Panc1 (cell line): ENCODE results near the gene SH2B2. TPM values are rescaled to one million over a fixed set of nuclear protein-coding genes. Genes with fewer than 3 reads are reported as not detected.
"Not testable (repeated sequence)": the region's sequence is repeated elsewhere in the genome, so short reads cannot be mapped to it uniquely, and the experiment has no call there.

Experiments
- ATAC-seq: fragments of 200-7000 bp; cut with Tn5 transposase; 2 replicates; pipeline ENCODE4 v1.9.1; 2020; ENCODE audit warnings: mild to moderate bottlenecking, moderate library complexity
- BruUV-seq: library from RNA; stranded (reverse); fragments of 400-500 nt; replicated peaks from 2 replicates; lab custom pipeline; 2021; lab: Mats Ljungman, UMichigan
- CTCF ChIA-PET: fragments of 300-600 bp; sonication (Branson Sonifier 250); formaldehyde crosslinking; loops from one replicate; lab custom pipeline; 2022; ENCODE audit warnings: antibody characterized with exemption; lab: Charles Lee
- POLR2A ChIA-PET: fragments of 300-600 bp; sonication (Branson Sonifier 250); formaldehyde crosslinking; loops from one replicate; lab custom pipeline; 2022; ENCODE audit warnings: antibody characterized with exemption; lab: Charles Lee
- DNase-seq: peaks from one replicate; pipeline ENCODE4 v3.0.0-alpha.2; 2010; ENCODE audit warnings: low read depth, low spot score
- H3K27ac ChIP-seq: 2 replicates; pipeline ENCODE4 v1.5.1; 2011; ENCODE audit warnings: mild to moderate bottlenecking, low read length, inconsistent platforms
- H3K27me3 ChIP-seq: fragments of 200-500 bp; sonication (Bioruptor generic); 2 replicates; pipeline ENCODE4 v1.6.0; 2014; ENCODE audit warnings: low read length, inconsistent platforms; ENCODE audit not compliant: control insufficient read depth, insufficient read depth
- H3K36me3 ChIP-seq: fragments of 200-500 bp; sonication (Bioruptor generic); 2 replicates; pipeline ENCODE4 v1.5.1; 2014; ENCODE audit warnings: inconsistent platforms, mild to moderate bottlenecking, low read length, moderate library complexity; ENCODE audit not compliant: control insufficient read depth, insufficient read depth
- H3K4me1 ChIP-seq: 2 replicates; pipeline ENCODE4 v1.5.1; 2011; ENCODE audit warnings: inconsistent platforms, mild to moderate bottlenecking, low read length, moderate library complexity; ENCODE audit not compliant: control insufficient read depth, insufficient read depth
- H3K4me3 ChIP-seq, 2 experiments: 2 replicates each; pipeline ENCODE4 v1.5.1; 2011 to 2012; ENCODE audit warnings: low read depth in 2 of 2, low read length in 2 of 2, mild to moderate bottlenecking in 2 of 2, inconsistent platforms in 1 of 2, moderate library complexity in 1 of 2
- H3K9me3 ChIP-seq: fragments of 200-500 bp; sonication (Bioruptor generic); 2 replicates; pipeline ENCODE4 v1.5.1; 2014; ENCODE audit warnings: low read depth, mild to moderate bottlenecking, inconsistent platforms, low read length, moderate library complexity; ENCODE audit not compliant: control insufficient read depth, insufficient read depth
- CTCF ChIP-seq: fragments of 450-650 bp; IDR thresholded peaks from 2 replicates; pipeline ENCODE4 v1.5.1; 2017; ENCODE audit warnings: mild to moderate bottlenecking
- POLR2AphosphoS5 ChIP-seq: IDR thresholded peaks from 2 replicates; pipeline ENCODE4 v1.6.1; 2012; ENCODE audit warnings: mild to moderate bottlenecking, low read depth, low read length, moderate library complexity
- REST ChIP-seq, 2 experiments: IDR thresholded peaks; 2 replicates each; pipeline ENCODE4 v1.6.1; 2011 to 2012; ENCODE audit warnings: low read depth in 2 of 2, control low read depth in 1 of 2, low read length in 1 of 2, mild to moderate bottlenecking in 1 of 2, moderate library complexity in 1 of 2; ENCODE audit not compliant: insufficient read depth in 1 of 2
- SIN3A ChIP-seq: IDR thresholded peaks from 2 replicates; pipeline ENCODE4 v1.6.1; 2012; ENCODE audit warnings: low read depth, mild to moderate bottlenecking, low read length, moderate library complexity, borderline replicate concordance; ENCODE audit not compliant: insufficient read depth
- TCF7L2 ChIP-seq: IDR thresholded peaks from 2 replicates; pipeline ENCODE4 v1.6.1; 2011; ENCODE audit warnings: mild to moderate bottlenecking, low read depth, low read length, inconsistent platforms
- in situ Hi-C: cut with HindIII; loops from 2 replicates; pipeline ENCODE4 v1.10.0; 2016; ENCODE audit warnings: low sequenced_read_pairs, low pct_unique_long_range_greater_than_20kb
- intact Hi-C: fragments of 100-400 bp; cut with micrococcal nuclease; formaldehyde crosslinking; loops from one replicate; pipeline ENCODE4 v1.10.0; 2022; ENCODE audit not compliant: unreplicated experiment
- total RNA-seq: library from RNA; stranded (reverse); gene quantifications from one replicate; pipeline ENCODE4 v1.2.1, GENCODE V29; 2021; ENCODE audit not compliant: unreplicated experiment

Gene SH2B2
- total RNA-seq, 1 experiment from 2014 or later = 2.8 TPM

- no TSS peak for BruUV-seq
- intact Hi-C loops = no loop called here
Measured at GRCh38 chr7:102323914-102324195, 37.2 kb downstream of the SH2B2 start.

GRCh38 chr7:102325106-102325505 lies 38.4 kb downstream of the SH2B2 start:
- H3K27me3 ChIP-seq, H3K27ac ChIP-seq, intact Hi-C loops, BruUV-seq, ATAC-seq, CTCF ChIA-PET, H3K36me3 ChIP-seq, H3K9me3 ChIP-seq, H3K4me3 ChIP-seq, DNase-seq, H3K4me1 ChIP-seq, POLR2A ChIA-PET, in situ Hi-C loops: not testable (repeated sequence)

More at GRCh38 chr7:102323914-102324195, 37.2 kb downstream of the SH2B2 start:
- Histone ChIP-seq H3K9me3 (no peaks in the 10 kb centered on the region), H3K27ac (no peak overlapping the region), H3K27me3 (no peaks in the 10 kb centered on the region), H3K4me3 (no peak overlapping the region), H3K4me1 (no peaks in the 10 kb centered on the region), H3K36me3 (no peaks in the 10 kb centered on the region)
- DNase-seq = no peak
- TF ChIP-seq TCF7L2 (no peak), REST (IDR thresholded peaks at IDR 0.05; ENCODE audit: insufficient read depth in 1 of 2, low read depth in 2 of 2, low read length in 1 of 2) (no peak), SIN3A (no peak), CTCF (no peak), POLR2AphosphoS5 (no peak)
- no peak for ATAC-seq
- in situ Hi-C loops = no loop called here
- ChIA-PET POLR2A (no interaction called here), CTCF (no interaction called here)

GRCh38 chr7:102326157-102326889 lies 39.7 kb downstream of the SH2B2 start:
- ChIA-PET POLR2A (no interaction called here), CTCF (interaction anchor here (0.7 kb wide), 1 partner anchor 612 kb away, joined by 3 read pairs; no protein-coding TSS in a partner anchor)
- H3K36me3 ChIP-seq = no peaks in the 10 kb centered on the region
- TF ChIP-seq POLR2AphosphoS5 = no peak
- TF ChIP-seq TCF7L2 = no peak
- TF ChIP-seq REST (IDR thresholded peaks at IDR 0.05; ENCODE audit: insufficient read depth in 1 of 2, low read depth in 2 of 2, low read length in 1 of 2) = no peak
- TF ChIP-seq CTCF = no peak
- no peak for TF ChIP-seq SIN3A
- DNase-seq = no peak
- BruUV-seq = no TSS peak
- no peak overlapping the region for H3K27ac ChIP-seq
- H3K4me1 ChIP-seq = no peaks in the 10 kb centered on the region
- intact Hi-C loops = no loop called here
- no peaks in the 10 kb centered on the region for H3K9me3 ChIP-seq
- ATAC-seq = no peak
- in situ Hi-C loops = no loop called here
- H3K27me3 ChIP-seq = no peaks in the 10 kb centered on the region
- no peak overlapping the region for H3K4me3 ChIP-seq
